ENCODE measurements around the gene THADA.
A peak's percentile ranks its signal among the peaks of the same experiment; 100 is the strongest.

DNA sequence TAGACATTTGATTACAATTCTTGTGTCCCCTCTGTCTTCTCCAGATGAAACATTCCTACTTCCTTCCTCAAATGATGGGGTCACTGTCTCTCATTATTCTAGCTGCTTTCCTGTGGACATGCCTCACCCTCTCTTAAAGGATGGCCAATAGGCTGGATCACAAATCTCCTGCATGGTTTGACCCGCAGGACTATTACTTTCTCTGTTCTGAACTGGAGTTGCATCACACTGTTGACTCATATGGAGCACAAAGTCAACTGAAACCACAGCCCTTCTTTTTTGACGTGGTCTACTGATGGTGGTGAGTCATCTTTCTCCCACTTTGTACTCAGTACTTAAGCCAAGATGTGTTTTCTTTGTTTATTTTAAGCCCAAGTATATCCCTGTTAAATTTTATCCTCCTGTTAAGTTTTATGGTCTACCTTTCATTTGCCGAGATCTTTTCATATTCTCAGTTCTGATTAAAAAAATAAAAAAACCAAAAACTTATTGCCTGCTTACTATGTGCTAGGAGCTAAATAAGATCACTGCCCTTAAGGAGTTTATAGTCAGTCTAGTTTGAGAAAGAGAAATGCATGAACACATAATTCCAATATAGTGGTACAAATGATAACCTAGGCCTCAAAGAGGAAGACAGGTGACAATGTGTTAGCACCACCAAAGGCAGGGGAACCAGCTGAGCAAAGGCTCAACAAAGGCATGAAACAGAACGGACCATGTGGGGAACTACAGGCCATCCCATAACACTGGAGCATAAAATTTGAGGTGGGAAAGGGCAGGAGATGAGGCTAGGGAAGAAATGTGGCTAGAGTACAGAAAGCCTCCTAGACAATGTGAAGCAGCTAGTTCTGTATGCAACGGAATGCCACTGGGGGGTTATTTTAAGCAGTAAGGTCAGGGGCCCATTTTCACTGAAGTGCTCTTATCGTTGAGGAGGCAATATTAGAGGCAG, 301.8 kb downstream of the THADA start:
- TF ChIP-seq CTCF (IDR thresholded peaks at IDR 0.05) (no peak), EP300 (IDR thresholded peaks at IDR 0.05) (peak; percentile 93 to 96)
